GM19468 (cell line): ENCODE results near the gene SPPL2B.
"Not testable (repeated sequence)": the region's sequence is repeated elsewhere in the genome, so short reads cannot be mapped to it uniquely, and the experiment has no call there.

ENCODE experiments used
- ATAC-seq: cut with Tn5 transposase; IDR thresholded peaks from one replicate; pipeline ENCODE4 v1.9.1; 2021; ENCODE audit warnings: mild to moderate bottlenecking, moderate library complexity, moderate number of reproducible peaks; ENCODE audit not compliant: unreplicated experiment; ENCODE audit errors: extremely low read depth

SPPL2B gene, protein sequence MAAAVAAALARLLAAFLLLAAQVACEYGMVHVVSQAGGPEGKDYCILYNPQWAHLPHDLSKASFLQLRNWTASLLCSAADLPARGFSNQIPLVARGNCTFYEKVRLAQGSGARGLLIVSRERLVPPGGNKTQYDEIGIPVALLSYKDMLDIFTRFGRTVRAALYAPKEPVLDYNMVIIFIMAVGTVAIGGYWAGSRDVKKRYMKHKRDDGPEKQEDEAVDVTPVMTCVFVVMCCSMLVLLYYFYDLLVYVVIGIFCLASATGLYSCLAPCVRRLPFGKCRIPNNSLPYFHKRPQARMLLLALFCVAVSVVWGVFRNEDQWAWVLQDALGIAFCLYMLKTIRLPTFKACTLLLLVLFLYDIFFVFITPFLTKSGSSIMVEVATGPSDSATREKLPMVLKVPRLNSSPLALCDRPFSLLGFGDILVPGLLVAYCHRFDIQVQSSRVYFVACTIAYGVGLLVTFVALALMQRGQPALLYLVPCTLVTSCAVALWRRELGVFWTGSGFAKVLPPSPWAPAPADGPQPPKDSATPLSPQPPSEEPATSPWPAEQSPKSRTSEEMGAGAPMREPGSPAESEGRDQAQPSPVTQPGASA

DNA sequence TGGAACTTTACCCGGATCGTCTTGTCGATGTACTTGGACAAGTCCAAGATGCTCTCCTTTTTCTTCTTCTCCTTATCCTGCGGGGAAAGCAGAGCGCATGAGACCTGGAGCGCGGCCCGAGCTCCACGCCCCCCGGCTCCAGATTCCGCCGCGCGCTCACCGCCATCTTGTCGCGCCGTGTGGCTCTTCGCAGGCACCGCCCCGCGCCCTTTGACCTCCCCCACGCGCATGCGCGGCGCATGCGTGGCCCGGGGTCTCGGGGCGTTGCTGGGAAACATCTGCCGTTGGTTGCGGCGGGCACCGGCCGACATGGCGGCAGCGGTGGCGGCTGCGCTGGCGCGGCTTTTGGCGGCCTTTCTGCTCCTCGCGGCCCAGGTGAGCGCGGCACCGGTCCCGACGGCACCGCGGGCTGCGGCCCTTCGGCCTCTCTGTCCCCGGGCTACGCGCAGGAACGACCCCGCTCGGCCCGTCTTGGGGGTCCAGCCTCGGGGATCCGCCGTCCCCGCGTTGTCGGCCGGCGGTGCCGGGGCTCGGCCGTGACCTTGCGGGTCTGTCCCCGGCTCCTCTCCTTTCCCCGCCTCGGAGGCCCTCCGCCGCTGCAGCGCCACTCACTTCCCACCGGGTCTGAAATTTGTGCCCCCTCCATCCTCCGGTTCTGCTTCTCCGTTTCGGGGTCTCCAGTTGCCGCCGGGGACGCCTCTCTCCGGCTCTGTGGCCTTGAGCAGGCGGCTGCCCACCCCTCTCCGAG, at the start of gene SPPL2B, which contains the start of gene LSM7:
TSS of gene SPPL2B (plus strand) at position 284 of the 748 bp plus-strand sequence. CDS start at position 310, 26 bp downstream.
TSS of gene LSM7 (minus strand) at position 186 of the 748 bp plus-strand sequence. CDS start at position 166, 20 bp downstream.
- peak; percentile 58 for ATAC-seq

GRCh38 chr19:2280633-2281264, 47.7 kb upstream of the SPPL2B start:
- no peak for ATAC-seq

DNA sequence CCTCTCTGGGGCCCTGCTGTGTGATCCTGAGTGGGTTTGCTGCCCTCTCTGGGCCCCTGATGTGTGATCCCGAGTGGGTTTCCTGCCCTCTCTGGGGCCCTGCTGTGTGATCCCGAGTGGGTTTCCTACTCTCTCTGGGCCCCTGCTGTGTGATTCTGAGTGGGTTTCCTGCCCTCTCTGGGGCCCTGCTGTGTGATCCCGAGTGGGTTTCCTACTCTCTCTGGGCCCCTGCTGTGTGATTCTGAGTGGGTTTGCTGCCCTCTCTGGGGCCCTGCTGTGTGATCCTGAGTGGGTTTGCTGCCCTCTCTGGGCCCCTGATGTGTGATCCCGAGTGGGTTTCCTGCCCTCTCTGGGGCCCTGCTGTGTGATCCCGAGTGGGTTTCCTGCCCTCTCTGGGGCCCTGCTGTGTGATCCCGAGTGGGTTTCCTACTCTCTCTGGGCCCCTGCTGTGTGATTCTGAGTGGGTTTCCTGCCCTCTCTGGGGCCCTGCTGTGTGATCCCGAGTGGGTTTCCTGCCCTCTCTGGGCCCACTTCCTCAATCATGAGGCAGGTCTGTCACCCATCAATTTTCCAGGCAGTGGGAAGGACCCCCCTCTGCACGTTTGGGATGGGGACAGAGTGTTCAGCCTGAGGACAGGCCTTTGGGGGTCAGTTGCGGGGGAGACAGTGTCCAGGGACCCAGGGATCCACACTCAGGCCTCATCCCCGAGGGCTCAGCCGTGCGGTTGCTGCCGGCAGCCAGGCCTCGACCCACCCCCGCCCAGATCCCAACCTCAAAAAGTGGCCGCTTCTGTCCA, 47.0 kb upstream of the SPPL2B start:
- ATAC-seq = not testable (repeated sequence)

GRCh38 chr19:2282062-2282861, 46.2 kb upstream of the SPPL2B start, which contains the start of gene PEAK3:
Gene PEAK3 (minus strand): TSS chr19:2282175. CDS start chr19:2280931, 1,244 bp downstream.
- ATAC-seq = no peak

DNA sequence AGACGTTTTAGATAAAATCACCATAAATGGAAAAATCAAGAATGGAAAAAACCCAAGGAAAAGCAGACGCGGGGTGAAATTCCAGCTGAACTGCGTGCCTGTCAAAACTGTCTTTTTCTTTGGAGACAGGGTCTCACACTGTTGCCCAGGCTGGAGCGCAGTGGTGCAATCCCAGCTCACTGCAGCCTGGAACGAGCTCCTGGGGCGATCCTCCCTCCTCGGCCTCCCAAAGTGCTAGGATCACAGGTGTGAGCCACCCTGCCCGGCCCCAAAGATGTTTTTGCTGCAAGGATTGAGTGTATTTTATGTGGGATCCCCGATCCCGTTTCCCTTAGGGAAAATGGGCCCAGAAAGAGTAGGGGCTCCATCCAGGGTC, 45.6 kb upstream of the SPPL2B start:
- no peak for ATAC-seq

DNA sequence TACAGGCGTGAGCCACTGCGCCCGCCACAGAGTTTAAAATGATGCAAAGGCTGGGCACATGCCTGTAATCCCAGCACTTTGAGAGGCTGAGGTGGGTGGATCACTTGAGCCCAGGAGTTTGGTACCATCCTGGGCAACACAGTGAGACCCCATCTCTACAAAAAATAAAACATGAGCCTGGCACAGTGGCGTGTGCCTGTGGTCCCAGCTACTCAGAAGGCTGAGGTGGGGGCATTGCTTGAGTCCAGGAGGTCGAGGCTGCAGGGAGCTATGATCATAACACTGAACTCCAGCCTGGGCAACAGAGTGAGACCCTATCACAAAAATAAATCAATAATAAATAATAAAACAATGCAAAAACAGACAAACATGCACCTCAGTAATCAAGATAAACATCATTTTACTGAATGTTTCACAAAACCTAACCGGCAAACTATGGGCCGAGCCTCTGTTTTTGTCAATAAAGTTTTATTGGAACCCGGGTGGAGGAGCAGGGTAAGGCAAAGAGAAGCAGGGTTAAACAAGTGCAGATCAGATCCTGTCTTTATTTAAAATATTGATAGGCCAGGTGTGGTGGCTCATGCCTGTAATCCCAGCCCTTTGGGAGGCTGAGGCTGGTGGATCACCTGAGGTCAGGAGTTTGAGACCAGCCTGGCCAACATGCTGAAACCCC, 44.5 kb upstream of the SPPL2B start:
- no peak for ATAC-seq

GRCh38 chr19:2286402-2287140, 41.9 kb upstream of the SPPL2B start:
- no peak for ATAC-seq

- no peak for ATAC-seq
Measured at GRCh38 chr19:2287585-2288337, 40.7 kb upstream of the SPPL2B start.

DNA sequence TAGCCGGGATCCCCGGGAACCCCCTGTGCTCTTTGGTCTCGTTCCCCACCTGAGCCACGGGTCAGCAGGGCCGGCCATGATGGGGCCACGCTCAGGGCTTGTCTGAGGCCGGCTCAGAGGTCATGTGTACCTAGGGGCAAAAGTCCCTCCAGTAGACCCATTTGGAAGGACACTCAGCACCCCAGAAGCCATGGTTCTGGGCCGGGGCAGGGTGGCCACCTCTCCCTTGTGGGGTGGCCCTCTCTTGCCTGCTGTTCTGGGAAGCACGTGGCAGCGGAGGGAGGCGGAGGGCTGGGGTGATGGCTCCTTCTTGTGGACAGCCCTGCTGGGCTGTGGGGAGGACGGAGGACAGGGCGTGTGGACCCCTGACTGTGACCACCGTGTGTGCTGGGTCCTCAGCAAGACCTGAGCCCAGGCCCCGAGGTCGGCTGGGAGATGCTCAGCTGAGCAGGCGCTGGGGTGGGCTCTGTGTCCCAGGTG, 40.1 kb upstream of the SPPL2B start:
- ATAC-seq = no peak

GRCh38 chr19:2288818-2289713, 39.4 kb upstream of the SPPL2B start:
- no peak for ATAC-seq

DNA sequence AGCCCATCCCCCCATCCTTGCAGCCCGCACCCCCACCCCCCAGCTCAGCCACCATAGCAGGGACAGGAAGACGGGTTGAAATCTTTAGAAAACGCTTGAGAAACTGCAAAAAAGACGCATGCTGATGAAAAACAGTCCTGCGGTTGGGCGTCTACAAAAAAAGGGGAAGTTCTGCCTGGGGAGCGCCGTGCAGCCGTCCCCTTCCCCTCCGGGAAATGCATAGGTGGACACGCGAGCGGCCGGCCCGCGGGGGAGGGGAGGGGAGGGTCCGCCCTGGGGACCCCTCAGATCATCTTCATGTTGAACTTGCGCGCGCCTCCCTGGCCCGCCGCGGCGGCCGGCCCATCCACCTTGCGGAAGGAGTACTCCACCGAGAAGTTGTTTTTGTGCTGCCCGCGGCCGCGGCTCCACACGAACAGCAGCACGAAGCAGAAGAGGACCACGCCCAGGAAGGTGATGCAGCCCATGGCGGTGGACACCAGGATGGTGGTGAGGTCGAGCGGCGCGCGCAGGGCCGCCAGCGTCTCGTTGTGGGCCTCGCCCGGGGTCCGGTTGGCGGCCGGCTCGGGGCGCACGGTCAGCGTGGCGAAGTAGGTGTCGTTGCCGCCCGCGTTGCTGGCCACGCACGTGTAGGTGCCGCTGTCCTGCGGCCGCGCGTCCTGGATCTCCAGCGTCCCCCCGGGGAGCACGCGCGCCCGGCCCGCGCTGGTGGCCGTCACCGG, 38.6 kb upstream of the SPPL2B start:
- no peak for ATAC-seq

GRCh38 chr19:2290441-2291184, 37.9 kb upstream of the SPPL2B start:
- no peak for ATAC-seq

GRCh38 chr19:2291185-2291751, 37.2 kb upstream of the SPPL2B start:
- ATAC-seq = no peak

GRCh38 chr19:2294687-2295335, 33.7 kb upstream of the SPPL2B start:
- no peak for ATAC-seq
